Adrenal gland (tissue), 12 donors: ENCODE measurements around the gene SCUBE1. TPM values are rescaled to one million over a fixed set of nuclear protein-coding genes. Genes with fewer than 3 reads are reported as not detected.

Source experiments
- DNase-seq, 7 donors: peaks; one replicate each; pipeline ENCODE4 v3.0.0-alpha.2; 2019 to 2020
- H3K27ac ChIP-seq, 5 donors: fragments of 200-600 bp; sonication (generic) in 4 of 5; 1 replicate in 3 of 5; 2 replicates in 2 of 5; pipeline versions ENCODE4 v1.5.1 to v1.8.0; 2016 to 2020; ENCODE audit warnings: mild to moderate bottlenecking in 1 of 5
- H3K27me3 ChIP-seq: fragments of 200-600 bp; 2 replicates; pipeline ENCODE4 v1.8.0; 2021
- H3K36me3 ChIP-seq, 2 donors: fragments of 200-600 bp; replicated peaks in 1 of 2; 1 replicate in 1 of 2; 2 replicates in 1 of 2; pipeline versions ENCODE4 v1.5.1 to v1.8.0; 2018 to 2022
- H3K4me1 ChIP-seq, 2 donors: fragments of 200-600 bp; replicated peaks in 1 of 2; 1 replicate in 1 of 2; 2 replicates in 1 of 2; pipeline versions ENCODE4 v1.5.1 to v1.8.0; 2018 to 2021
- H3K4me3 ChIP-seq, 4 donors: fragments of 200-600 bp; sonication (generic) in 3 of 4; one replicate each; pipeline ENCODE4 v1.5.1; 2016 to 2018
- H3K9me3 ChIP-seq, 3 donors: fragments of 200-600 bp; sonication (generic) in 1 of 3; replicated peaks in 1 of 3; 1 replicate in 2 of 3; 2 replicates in 1 of 3; pipeline versions ENCODE4 v1.5.1 to v1.8.0; 2016 to 2021
- POLR2A ChIP-seq, 2 donors: fragments of 450-650 bp; IDR thresholded peaks; one replicate each; pipeline ENCODE4 v1.6.1; 2017; ENCODE audit warnings: antibody characterized with exemption in 2 of 2, mild to moderate bottlenecking in 2 of 2, moderate library complexity in 1 of 2
- WGBS, 4 donors: extraction: QIAGEN DNeasy Blood & Tissue Kit in 2 of 4; methylation state at CpG; one replicate each; pipeline versions ENCODE4 v1.1.5 to v1.1.7; 2013 to 2017; 5-methylcytosine and 5-hydroxymethylcytosine counted together
- intact Hi-C, 2 donors: fragments of 100-400 bp; cut with DNase I; formaldehyde crosslinking; loops; one replicate each; pipeline versions ENCODE4 v1.14.1 to v1.15.0; 2022 to 2023
- polyA plus RNA-seq, 3 donors: library from polyadenylated mRNA; stranded (reverse); fragments of 200-250 nt in 2 of 3; fragments of 350-450 nt in 1 of 3; fragmentation: Illumina TruSeq in 1 of 3; extraction: RNeasy Lipid Tissue Mini Kit (QIAGEN cat#74804) in 1 of 3; gene quantifications; one replicate each; pipeline ENCODE4 v1.2.3, GENCODE V29; 2013 to 2014
- total RNA-seq, 9 donors: library from RNA; depleted of rRNA in 4 of 9; stranded (reverse); fragments of >200 nt in 4 of 9; fragments of 120-200 nt in 1 of 9; fragmentation: NEBNext Ultra II Directional in 1 of 9; extraction: Animal tissue kit (Norgen Biotek cat#: 25700) in 1 of 9; gene quantifications; one replicate each; pipeline versions ENCODE4 v1.1.0 to v1.2.4, GENCODE V29; 2013 to 2023
- TF ChIP-seq, protein P1 (sequence below), 6 experiments: fragments of 450-650 bp in 4 of 6; fragments of 200-600 bp in 2 of 6; sonication (generic) in 1 of 6; IDR thresholded peaks; 1 replicate in 5 of 6; 2 replicates in 1 of 6; pipeline versions ENCODE4 v1.5.1 to v1.8.0; 2016 to 2021; ENCODE audit warnings: antibody characterized with exemption in 6 of 6, mild to moderate bottlenecking in 2 of 6, moderate library complexity in 1 of 6
- donor health status: healthy with polysubstance abuse.
- donor health status: Bipolar disorder and iron deficiency.
- donor health status: DM: yes; HTN: yes; CAD: no.
- donor health status: DM: no; HTN: no; CAD: no.
- donor health status: DM: no; HTN: no; CAD: no.
- donor health status: DM: yes; HTN: yes; CAD: no.

SCUBE1 gene
- total and polyA plus RNA-seq, 12 donors, result 1.4 to 34.0 (median 8.8) TPM

DNA sequence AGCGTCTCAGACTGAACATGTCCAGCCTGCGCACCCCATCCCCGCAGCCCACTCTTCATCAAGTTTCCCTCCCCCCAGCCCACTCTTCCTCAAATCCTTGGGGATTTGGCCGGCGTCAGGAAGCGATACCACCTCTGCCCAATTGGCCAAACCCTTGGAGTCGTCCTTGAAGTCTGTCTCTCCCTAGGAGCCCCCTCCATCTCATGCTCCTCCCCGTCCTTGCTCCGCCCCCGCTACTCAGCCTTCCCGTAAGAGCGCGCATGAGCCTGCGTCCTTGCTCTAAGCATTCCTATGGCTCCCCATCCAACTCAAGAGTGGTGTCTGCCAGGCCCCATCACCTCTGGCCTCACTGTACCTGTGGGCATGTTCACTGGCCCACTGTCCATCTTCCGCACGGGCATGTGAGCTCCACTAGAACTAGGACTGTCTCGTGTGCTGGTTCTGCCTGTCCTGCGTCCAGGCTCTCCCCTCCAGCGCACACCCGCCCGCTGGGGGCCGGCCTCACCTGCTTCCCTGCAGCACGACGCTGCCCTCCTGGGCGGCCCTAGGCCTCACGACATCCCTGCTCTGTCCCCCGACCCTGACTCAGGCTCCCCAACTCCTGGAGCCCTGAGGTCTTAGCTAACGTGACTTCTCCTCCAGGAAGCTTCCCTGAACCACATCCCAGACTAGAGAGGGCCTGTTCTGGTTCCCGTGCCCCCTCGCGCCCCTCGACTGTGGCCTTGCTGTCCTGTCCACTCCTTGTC lies 125.7 kb downstream of the SCUBE1 start:
- Histone ChIP-seq H3K4me3 (no peak overlapping the region), H3K27me3 (no peaks in the 10 kb centered on the region), H3K9me3 (no peaks in the 10 kb centered on the region), H3K36me3 (no peaks in the 10 kb centered on the region), H3K27ac (no peak overlapping the region), H3K4me1 (peaks cover 6 to 7% of the 10 kb centered on the region in 2 donors)
- DNase-seq, result no peak
- TF ChIP-seq, protein P1, sequence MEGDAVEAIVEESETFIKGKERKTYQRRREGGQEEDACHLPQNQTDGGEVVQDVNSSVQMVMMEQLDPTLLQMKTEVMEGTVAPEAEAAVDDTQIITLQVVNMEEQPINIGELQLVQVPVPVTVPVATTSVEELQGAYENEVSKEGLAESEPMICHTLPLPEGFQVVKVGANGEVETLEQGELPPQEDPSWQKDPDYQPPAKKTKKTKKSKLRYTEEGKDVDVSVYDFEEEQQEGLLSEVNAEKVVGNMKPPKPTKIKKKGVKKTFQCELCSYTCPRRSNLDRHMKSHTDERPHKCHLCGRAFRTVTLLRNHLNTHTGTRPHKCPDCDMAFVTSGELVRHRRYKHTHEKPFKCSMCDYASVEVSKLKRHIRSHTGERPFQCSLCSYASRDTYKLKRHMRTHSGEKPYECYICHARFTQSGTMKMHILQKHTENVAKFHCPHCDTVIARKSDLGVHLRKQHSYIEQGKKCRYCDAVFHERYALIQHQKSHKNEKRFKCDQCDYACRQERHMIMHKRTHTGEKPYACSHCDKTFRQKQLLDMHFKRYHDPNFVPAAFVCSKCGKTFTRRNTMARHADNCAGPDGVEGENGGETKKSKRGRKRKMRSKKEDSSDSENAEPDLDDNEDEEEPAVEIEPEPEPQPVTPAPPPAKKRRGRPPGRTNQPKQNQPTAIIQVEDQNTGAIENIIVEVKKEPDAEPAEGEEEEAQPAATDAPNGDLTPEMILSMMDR (IDR thresholded peaks at IDR 0.05), result no peak
- no peak for TF ChIP-seq POLR2A (IDR thresholded peaks at IDR 0.05)
- 81 to 90% (median 89%) methylated on average over 26 to 32 of the region's 32 CpGs for WGBS, 4 donors
- intact Hi-C loops, result no loop called here

DNA sequence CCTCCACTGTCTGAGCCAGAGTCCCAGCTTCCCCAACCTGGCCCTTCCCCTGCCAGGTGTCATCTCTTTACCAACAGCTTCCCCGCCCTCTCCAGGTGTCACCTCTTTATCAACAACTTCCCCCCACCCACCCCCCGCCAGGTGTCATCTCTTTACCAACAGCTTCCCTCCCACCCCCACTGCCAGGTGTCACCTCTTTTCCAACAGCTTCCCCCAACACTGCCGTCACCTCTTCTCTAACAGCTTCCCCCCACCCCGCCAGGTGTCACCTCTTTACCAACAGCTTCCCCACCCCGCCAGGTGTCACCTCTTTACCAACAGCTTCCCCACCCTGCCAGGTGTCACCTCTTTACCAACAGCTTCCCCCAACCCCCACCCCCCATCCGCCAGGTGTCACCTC lies 126.4 kb downstream of the SCUBE1 start:
- Histone ChIP-seq H3K36me3 (no peaks in the 10 kb centered on the region), H3K4me3 (no peak overlapping the region), H3K27ac (no peak overlapping the region), H3K4me1 (no peaks in the 10 kb centered on the region), H3K27me3 (no peaks in the 10 kb centered on the region), H3K9me3 (no peaks in the 10 kb centered on the region)
- TF ChIP-seq, protein P1 (IDR thresholded peaks at IDR 0.05), result no peak
- no peak for TF ChIP-seq POLR2A (IDR thresholded peaks at IDR 0.05)
- DNase-seq, result no peak
- 79 to 99% (median 94%) methylated on average over 6 of the region's 6 CpGs for WGBS, 4 donors
- intact Hi-C loops, result no loop called here

DNA sequence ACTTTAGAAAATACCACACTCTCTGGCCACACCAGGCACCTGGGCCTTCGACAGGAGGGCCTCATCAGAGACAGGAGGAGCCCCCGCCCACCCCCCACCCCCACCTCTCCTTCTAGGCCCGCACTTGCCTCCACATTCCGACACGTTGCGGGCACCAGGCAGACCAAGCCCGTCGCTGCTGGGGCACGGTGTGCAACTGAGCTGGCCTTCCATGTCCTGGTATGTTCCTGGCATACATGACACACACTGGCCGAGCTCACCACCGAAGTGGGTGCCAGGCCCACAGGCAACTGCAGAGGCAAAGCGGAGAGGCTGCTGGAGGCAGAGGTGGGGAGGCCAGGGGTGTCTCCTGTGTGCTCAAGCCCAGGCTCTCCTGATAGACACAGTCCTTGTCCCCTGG lies 129.2 kb downstream of the SCUBE1 start:
- H3K36me3 ChIP-seq, result no peaks in the 10 kb centered on the region
- no peaks in the 10 kb centered on the region for H3K4me1 ChIP-seq
- WGBS, 4 donors, result 80 to 95% (median 87%) methylated on average over 1 to 12 of the region's 12 CpGs
- no peak overlapping the region for H3K27ac ChIP-seq
- no peaks in the 10 kb centered on the region for H3K27me3 ChIP-seq
- H3K4me3 ChIP-seq, result no peak overlapping the region
- TF ChIP-seq, protein P1 (IDR thresholded peaks at IDR 0.05), result no peak
- no peak for TF ChIP-seq POLR2A (IDR thresholded peaks at IDR 0.05)
- no peak for DNase-seq
- no peaks in the 10 kb centered on the region for H3K9me3 ChIP-seq
- intact Hi-C loops, result no loop called here

DNA sequence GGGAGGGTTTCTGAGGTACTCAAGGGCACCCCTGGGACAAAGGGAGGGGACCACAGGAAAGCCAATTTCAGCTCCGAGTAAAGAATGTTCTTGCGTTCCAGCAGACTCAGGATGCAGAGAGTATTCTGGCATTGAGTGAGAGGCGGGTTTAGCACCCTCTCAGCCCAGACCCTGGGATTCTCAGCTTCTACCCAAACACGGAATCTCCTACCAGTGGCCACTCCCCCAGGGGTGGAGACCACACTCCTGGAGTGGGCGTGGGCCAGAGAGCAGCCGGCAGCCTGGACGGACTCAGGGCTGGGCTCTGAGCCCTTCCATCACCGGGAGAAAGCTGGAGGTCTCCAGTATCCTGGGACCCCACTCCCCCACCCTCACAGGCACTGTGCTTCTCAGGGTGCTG lies 130.1 kb downstream of the SCUBE1 start:
- intact Hi-C loops, result no loop called here
- WGBS, 4 donors, result 60 to 77% (median 68%) methylated on average over 3 to 8 of the region's 8 CpGs
- H3K36me3 ChIP-seq, result no peaks in the 10 kb centered on the region
- TF ChIP-seq, protein P1 (IDR thresholded peaks at IDR 0.05), result no peak
- TF ChIP-seq POLR2A (IDR thresholded peaks at IDR 0.05), result no peak
- DNase-seq, result no peak
- no peak overlapping the region for H3K4me3 ChIP-seq
- H3K27me3 ChIP-seq, result no peaks in the 10 kb centered on the region
- no peaks in the 10 kb centered on the region for H3K4me1 ChIP-seq
- no peaks in the 10 kb centered on the region for H3K9me3 ChIP-seq
- H3K27ac ChIP-seq, result no peak overlapping the region
